Calu3 (cell line): ENCODE measurements around the gene SKOR1. TPM values are rescaled to one million over a fixed set of nuclear protein-coding genes. Genes with fewer than 3 reads are reported as not detected.

Source experiments
- BruUV-seq: library from RNA; stranded (reverse); fragments of 400-500 nt; replicated peaks from 2 replicates; lab custom pipeline; 2021; lab: Mats Ljungman, UMichigan
- CTCF ChIA-PET: fragments of 300-600 bp; sonication (Branson Sonifier 250); formaldehyde crosslinking; loops from one replicate; lab custom pipeline; 2022; ENCODE audit warnings: antibody characterized with exemption; lab: Charles Lee
- DNase-seq: peaks from one replicate; pipeline ENCODE4 v3.0.0; 2022
- H3K27ac Mint-ChIP-seq: one replicate; pipeline ENCODE4 v1.8.0; 2022; ENCODE audit warnings: mixed read lengths; ENCODE audit not compliant: unreplicated experiment
- H3K27me3 Mint-ChIP-seq: one replicate; pipeline ENCODE4 v1.8.0; 2022; ENCODE audit warnings: mixed read lengths; ENCODE audit not compliant: unreplicated experiment
- H3K36me3 Mint-ChIP-seq: one replicate; pipeline ENCODE4 v1.8.0; 2022; ENCODE audit warnings: mild to moderate bottlenecking, moderate library complexity, mixed read lengths; ENCODE audit not compliant: insufficient read depth, unreplicated experiment
- H3K4me1 Mint-ChIP-seq: one replicate; pipeline ENCODE4 v1.8.0; 2022; ENCODE audit warnings: mild to moderate bottlenecking, low read depth, mixed read lengths; ENCODE audit not compliant: unreplicated experiment
- H3K4me3 Mint-ChIP-seq: one replicate; pipeline ENCODE4 v1.8.0; 2022; ENCODE audit warnings: mild to moderate bottlenecking, low read depth, moderate library complexity, mixed read lengths; ENCODE audit not compliant: unreplicated experiment
- H3K9me3 Mint-ChIP-seq: one replicate; pipeline ENCODE4 v1.8.0; 2022; ENCODE audit warnings: low read depth, mixed read lengths; ENCODE audit not compliant: unreplicated experiment
- CTCF ChIP-seq: fragments of 200-600 bp; IDR thresholded peaks from one replicate; pipeline ENCODE4 v1.8.0; 2022; ENCODE audit warnings: antibody characterized with exemption; ENCODE audit not compliant: unreplicated experiment
- intact Hi-C: fragments of 100-400 bp; cut with micrococcal nuclease; formaldehyde crosslinking; loops from one replicate; pipeline ENCODE4 v1.10.0; 2022; ENCODE audit not compliant: unreplicated experiment
- total RNA-seq: library from RNA; stranded (reverse); gene quantifications from 2 replicates; pipeline ENCODE4 v1.2.3, GENCODE V29; 2022

Gene SKOR1
- total RNA-seq, 1 experiment from 2014 or later = 0.17 TPM

GRCh38 chr15:67843571-67844387, 18.5 kb downstream of the SKOR1 start:
- peaks cover 25% of the 10 kb centered on the region for H3K36me3 Mint-ChIP-seq
- DNase-seq = no peak
- intact Hi-C loops = no loop called here
- H3K9me3 Mint-ChIP-seq = no peaks in the 10 kb centered on the region
- H3K4me1 Mint-ChIP-seq = peaks cover 8% of the 10 kb centered on the region
- H3K27me3 Mint-ChIP-seq = peaks cover 13% of the 10 kb centered on the region
- BruUV-seq = no TSS peak
- CTCF ChIA-PET = no interaction called here
- H3K4me3 Mint-ChIP-seq = no peak overlapping the region
- H3K27ac Mint-ChIP-seq = no peak overlapping the region
- no peak for TF ChIP-seq CTCF

- Mint-ChIP-seq H3K36me3 (peaks cover 3% of the 10 kb centered on the region), H3K4me1 (peaks cover 4% of the 10 kb centered on the region), H3K27me3 (peaks cover 13% of the 10 kb centered on the region), H3K27ac (no peak overlapping the region), H3K9me3 (no peaks in the 10 kb centered on the region), H3K4me3 (no peak overlapping the region)
- no peak for TF ChIP-seq CTCF
- CTCF ChIA-PET = no interaction called here
- DNase-seq = no peak
- BruUV-seq = no TSS peak
- intact Hi-C loops = no loop called here
Observed at GRCh38 chr15:67845974-67846373, 20.7 kb downstream of the SKOR1 start.

GRCh38 chr15:67849538-67849937, 24.2 kb downstream of the SKOR1 start:
- no peak for DNase-seq
- CTCF ChIA-PET = no interaction called here
- TF ChIP-seq CTCF = no peak
- no TSS peak for BruUV-seq
- Mint-ChIP-seq H3K4me3 (no peak overlapping the region), H3K36me3 (no peaks in the 10 kb centered on the region), H3K4me1 (no peaks in the 10 kb centered on the region), H3K27me3 (peaks cover 13% of the 10 kb centered on the region), H3K27ac (no peak overlapping the region), H3K9me3 (no peaks in the 10 kb centered on the region)
- intact Hi-C loops = no loop called here

GRCh38 chr15:67850336-67850735, 25.0 kb downstream of the SKOR1 start:
- CTCF ChIA-PET = interaction anchor here (0.7 kb wide), 1 partner anchor 45 kb away, joined by 4 read pairs; no protein-coding TSS in a partner anchor
- intact Hi-C loops = no loop called here
- H3K27me3 Mint-ChIP-seq = peaks cover 13% of the 10 kb centered on the region

More at GRCh38 chr15:67850336-67850735, 25.0 kb downstream of the SKOR1 start:
- no peak overlapping the region for H3K27ac Mint-ChIP-seq
- no peaks in the 10 kb centered on the region for H3K36me3 Mint-ChIP-seq
- no TSS peak for BruUV-seq
- no peak for DNase-seq
- H3K4me1 Mint-ChIP-seq = no peaks in the 10 kb centered on the region
- H3K9me3 Mint-ChIP-seq = no peaks in the 10 kb centered on the region
- TF ChIP-seq CTCF = no peak
- no peak overlapping the region for H3K4me3 Mint-ChIP-seq
